Peyer's patch (tissue), 4 donors: ENCODE measurements around the gene ERH. TPM values are rescaled to one million over a fixed set of nuclear protein-coding genes. Genes with fewer than 3 reads are reported as not detected.

Source experiments
- DNase-seq, 3 donors: peaks; one replicate each; pipeline ENCODE4 v3.0.0-alpha.2; 2017 to 2019
- H3K27ac ChIP-seq, 4 donors: fragments of 200-600 bp; sonication (generic); one replicate each; pipeline ENCODE4 v1.5.1; 2016 to 2019
- H3K27me3 ChIP-seq, 2 donors: fragments of 200-600 bp; sonication (generic); one replicate each; pipeline ENCODE4 v1.5.1; 2019
- H3K36me3 ChIP-seq, 3 donors: fragments of 200-600 bp; sonication (generic); one replicate each; pipeline ENCODE4 v1.5.1; 2016 to 2019
- H3K4me1 ChIP-seq, 4 donors: fragments of 200-600 bp; sonication (generic); one replicate each; pipeline ENCODE4 v1.5.1; 2016 to 2019
- H3K4me3 ChIP-seq, 4 donors: fragments of 200-600 bp; sonication (generic); 1 replicate in 3 of 4; 2 replicates in 1 of 4; pipeline ENCODE4 v1.5.1; 2016 to 2019; ENCODE audit warnings: mild to moderate bottlenecking in 1 of 4
- H3K9me3 ChIP-seq, 4 donors: fragments of 200-600 bp; sonication (generic); one replicate each; pipeline ENCODE4 v1.5.1; 2016 to 2019; ENCODE audit warnings: mild to moderate bottlenecking in 1 of 4
- POLR2A ChIP-seq, 2 donors: fragments of 450-650 bp; IDR thresholded peaks; one replicate each; pipeline ENCODE4 v1.5.1; 2017; ENCODE audit warnings: antibody characterized with exemption in 2 of 2, mild to moderate bottlenecking in 2 of 2, moderate library complexity in 2 of 2
- total RNA-seq, 4 donors: library from RNA; depleted of rRNA; stranded (reverse); fragments of >200 nt; gene quantifications; one replicate each; pipeline ENCODE4 v1.1.0, GENCODE V29; 2016
- TF ChIP-seq, protein P1 (sequence below), 6 experiments: fragments of 450-650 bp in 4 of 6; fragments of 200-600 bp in 2 of 6; sonication (generic) in 1 of 6; IDR thresholded peaks; one replicate each; pipeline ENCODE4 v1.5.1; 2017 to 2019; ENCODE audit warnings: antibody characterized with exemption in 6 of 6, mild to moderate bottlenecking in 3 of 6, moderate library complexity in 1 of 6

The ERH gene
- total RNA-seq, 4 donors from 2014 or later = 35.2 to 99.9 (median 50.4) TPM

DNA sequence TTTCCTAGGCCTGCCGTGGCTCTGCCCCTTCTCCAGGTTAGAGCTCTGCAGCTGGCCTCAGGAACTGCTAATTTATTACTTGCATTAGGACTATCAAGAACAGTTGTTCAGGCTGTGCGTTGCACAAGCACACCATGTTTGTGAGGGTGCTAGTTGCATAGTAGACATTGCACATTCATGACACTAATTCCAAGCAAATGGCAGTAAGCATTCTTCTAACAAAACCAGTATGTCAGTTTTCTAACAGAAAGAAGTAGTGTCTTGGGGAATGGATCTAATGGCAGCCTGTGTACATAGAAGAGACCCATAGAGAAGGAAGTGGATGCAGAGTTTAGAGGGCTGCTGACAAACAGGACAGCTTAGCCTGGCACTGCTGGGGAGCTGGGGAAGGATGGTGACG is 53.9 kb downstream of the ERH start:
- Histone ChIP-seq H3K4me3 (no peak overlapping the region), H3K36me3 (no peaks in the 10 kb centered on the region), H3K9me3 (no peaks in the 10 kb centered on the region), H3K27ac (no peak overlapping the region), H3K4me1 (peaks cover 0 to 8% (median 0%) of the 10 kb centered on the region in 4 donors), H3K27me3 (no peaks in the 10 kb centered on the region)
- TF ChIP-seq, protein P1, sequence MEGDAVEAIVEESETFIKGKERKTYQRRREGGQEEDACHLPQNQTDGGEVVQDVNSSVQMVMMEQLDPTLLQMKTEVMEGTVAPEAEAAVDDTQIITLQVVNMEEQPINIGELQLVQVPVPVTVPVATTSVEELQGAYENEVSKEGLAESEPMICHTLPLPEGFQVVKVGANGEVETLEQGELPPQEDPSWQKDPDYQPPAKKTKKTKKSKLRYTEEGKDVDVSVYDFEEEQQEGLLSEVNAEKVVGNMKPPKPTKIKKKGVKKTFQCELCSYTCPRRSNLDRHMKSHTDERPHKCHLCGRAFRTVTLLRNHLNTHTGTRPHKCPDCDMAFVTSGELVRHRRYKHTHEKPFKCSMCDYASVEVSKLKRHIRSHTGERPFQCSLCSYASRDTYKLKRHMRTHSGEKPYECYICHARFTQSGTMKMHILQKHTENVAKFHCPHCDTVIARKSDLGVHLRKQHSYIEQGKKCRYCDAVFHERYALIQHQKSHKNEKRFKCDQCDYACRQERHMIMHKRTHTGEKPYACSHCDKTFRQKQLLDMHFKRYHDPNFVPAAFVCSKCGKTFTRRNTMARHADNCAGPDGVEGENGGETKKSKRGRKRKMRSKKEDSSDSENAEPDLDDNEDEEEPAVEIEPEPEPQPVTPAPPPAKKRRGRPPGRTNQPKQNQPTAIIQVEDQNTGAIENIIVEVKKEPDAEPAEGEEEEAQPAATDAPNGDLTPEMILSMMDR (IDR thresholded peaks at IDR 0.05) = no peak
- no peak for DNase-seq

DNA sequence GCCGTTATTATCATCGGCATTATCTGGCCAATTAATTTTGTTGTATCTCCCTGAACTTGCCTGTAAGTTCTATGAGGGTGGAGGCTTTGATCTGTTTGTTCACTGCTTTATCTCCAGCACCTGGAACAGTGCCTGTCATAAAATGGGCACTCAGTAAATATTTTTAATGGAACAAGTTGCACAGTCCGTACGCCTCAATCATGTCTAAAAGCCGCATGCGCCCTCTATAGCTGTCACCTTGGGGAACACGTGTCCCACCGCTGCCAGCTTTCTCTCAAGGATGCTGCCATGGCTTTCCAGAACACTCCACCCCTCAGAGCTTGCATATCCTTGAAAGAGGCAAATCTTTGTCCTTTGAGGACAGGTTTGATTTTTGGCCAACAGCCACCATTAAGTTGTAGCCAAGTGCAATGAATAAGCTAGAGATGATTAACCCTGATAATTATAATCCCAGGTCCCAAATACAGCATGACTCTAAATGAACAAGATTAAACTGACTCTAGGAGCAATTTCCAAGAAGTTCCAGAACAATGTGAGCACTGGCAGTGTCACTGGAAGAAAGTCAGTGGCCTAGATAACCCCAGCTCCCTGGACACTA is 55.1 kb downstream of the ERH start:
- Histone ChIP-seq H3K27ac (no peak overlapping the region), H3K36me3 (no peaks in the 10 kb centered on the region), H3K27me3 (no peaks in the 10 kb centered on the region), H3K4me1 (peaks cover 0 to 8% (median 0%) of the 10 kb centered on the region in 4 donors), H3K4me3 (no peak overlapping the region), H3K9me3 (no peaks in the 10 kb centered on the region)
- DNase-seq = peak in 2 of 3 donors; percentile 59 to 69
- no peak for TF ChIP-seq POLR2A (IDR thresholded peaks at IDR 0.05)
- TF ChIP-seq, protein P1 (IDR thresholded peaks at IDR 0.05) = no peak

DNA sequence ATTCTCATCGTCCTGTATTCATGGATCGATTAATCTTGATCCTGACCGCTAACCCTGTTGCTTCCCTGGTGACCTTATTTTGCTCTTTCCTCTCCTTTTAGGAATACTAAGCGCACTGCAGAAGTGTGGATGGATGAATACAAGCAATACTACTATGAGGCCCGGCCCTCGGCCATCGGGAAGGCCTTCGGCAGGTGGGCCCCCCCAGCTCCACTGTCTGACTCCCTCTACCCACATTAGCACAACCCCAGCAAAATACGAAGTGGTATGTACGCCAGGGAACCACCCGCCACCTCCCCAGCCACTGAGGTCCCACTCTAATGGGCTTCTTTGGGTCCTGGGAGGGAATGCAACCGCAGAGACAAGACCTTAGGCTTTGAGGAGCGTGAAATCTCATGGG is 58.7 kb downstream of the ERH start:
- Histone ChIP-seq H3K27me3 (no peaks in the 10 kb centered on the region), H3K27ac (no peak overlapping the region), H3K9me3 (no peaks in the 10 kb centered on the region), H3K36me3 (no peaks in the 10 kb centered on the region), H3K4me1 (peaks cover 0 to 8% (median 0%) of the 10 kb centered on the region in 4 donors), H3K4me3 (no peak overlapping the region)
- TF ChIP-seq POLR2A (IDR thresholded peaks at IDR 0.05) = no peak
- TF ChIP-seq, protein P1 (IDR thresholded peaks at IDR 0.05) = no peak
- DNase-seq = no peak

DNA sequence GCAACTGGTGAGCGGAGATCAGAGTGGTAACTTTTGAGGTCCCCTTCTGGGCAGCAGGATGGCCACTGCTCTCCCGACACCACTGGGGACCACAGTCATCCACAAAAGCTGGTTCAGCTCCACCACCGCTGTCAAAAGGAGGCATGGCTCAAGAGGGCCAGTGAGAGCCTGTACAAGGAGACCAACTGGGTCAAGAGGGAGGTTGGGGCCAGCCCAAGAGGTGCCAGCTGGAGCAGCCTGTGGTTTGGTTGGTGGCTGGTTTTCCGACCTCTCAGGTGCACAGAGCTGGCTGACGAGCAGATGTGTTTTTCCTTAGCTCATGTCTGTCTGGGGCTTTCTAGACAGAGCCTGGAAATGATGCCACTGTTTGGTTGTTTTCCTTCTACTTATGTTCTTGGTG is 60.1 kb downstream of the ERH start:
- Histone ChIP-seq H3K27me3 (no peaks in the 10 kb centered on the region), H3K4me1 (no peaks in the 10 kb centered on the region), H3K27ac (no peak overlapping the region), H3K36me3 (no peaks in the 10 kb centered on the region), H3K4me3 (no peak overlapping the region), H3K9me3 (no peaks in the 10 kb centered on the region)
- no peak for DNase-seq
- no peak for TF ChIP-seq POLR2A (IDR thresholded peaks at IDR 0.05)
- TF ChIP-seq, protein P1 (IDR thresholded peaks at IDR 0.05) = no peak

DNA sequence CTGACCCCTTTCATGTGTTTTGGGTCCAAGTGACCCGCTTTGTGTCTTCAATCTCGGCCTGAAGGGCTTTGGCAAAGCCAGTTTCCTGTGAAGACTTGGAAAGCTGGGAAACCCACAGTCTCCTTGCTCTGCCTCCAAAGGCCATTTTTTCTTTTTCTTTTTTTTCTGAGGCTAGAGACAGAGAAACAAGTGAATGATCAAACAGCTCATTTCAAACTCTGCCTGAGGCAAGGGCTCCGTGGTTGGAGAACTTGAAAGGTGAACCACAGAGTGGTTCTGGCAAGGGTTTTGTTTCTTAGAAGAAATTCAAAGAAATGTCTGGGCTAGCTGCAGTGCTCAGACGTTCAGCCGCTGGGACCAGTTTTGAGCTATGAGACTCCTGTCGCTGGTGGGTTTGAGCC is 62.7 kb downstream of the ERH start:
- DNase-seq = no peak
- no peaks in the 10 kb centered on the region for H3K4me1 ChIP-seq

More for the DNA sequence above, 62.7 kb downstream of the ERH start:
- H3K4me3 ChIP-seq = no peak overlapping the region
- H3K9me3 ChIP-seq = no peaks in the 10 kb centered on the region
- no peaks in the 10 kb centered on the region for H3K27me3 ChIP-seq
- TF ChIP-seq, protein P1 (IDR thresholded peaks at IDR 0.05) = no peak
- TF ChIP-seq POLR2A (IDR thresholded peaks at IDR 0.05) = no peak
- no peaks in the 10 kb centered on the region for H3K36me3 ChIP-seq
- H3K27ac ChIP-seq = no peak overlapping the region
